DOHH2 (cell line): ENCODE data around the gene CABYR.

Experiments
- H3F3A ChIP-seq: fragments of 200-600 bp; sonication (generic), shearing (Covaris generic); 2 replicates; pipeline ENCODE4 v1.6.0; 2016; ENCODE audit warnings: antibody characterized with exemption, mild to moderate bottlenecking; ENCODE audit not compliant: control insufficient read depth, insufficient read depth
- H3K27ac ChIP-seq: fragments of 200-600 bp; sonication (generic); 2 replicates; pipeline ENCODE4 v1.5.1; 2014; ENCODE audit warnings: low read depth, mild to moderate bottlenecking, low read length, moderate library complexity
- H3K27me3 ChIP-seq: fragments of 200-600 bp; sonication (generic); 2 replicates; pipeline ENCODE4 v1.6.1; 2014; ENCODE audit warnings: mild to moderate bottlenecking, low read length, mixed read lengths; ENCODE audit not compliant: control insufficient read depth
- H3K36me3 ChIP-seq: fragments of 200-600 bp; sonication (generic); 2 replicates; pipeline ENCODE4 v1.6.1; 2014; ENCODE audit warnings: mild to moderate bottlenecking, low read length, moderate library complexity, mixed read lengths; ENCODE audit not compliant: control insufficient read depth
- H3K4me1 ChIP-seq: fragments of 200-600 bp; sonication (generic); 2 replicates; pipeline ENCODE4 v1.6.1; 2014; ENCODE audit warnings: mild to moderate bottlenecking, low read length, mixed read lengths; ENCODE audit not compliant: control insufficient read depth
- H3K4me2 ChIP-seq: fragments of 200-600 bp; sonication (generic); 2 replicates; pipeline ENCODE4 v1.6.0; 2014; ENCODE audit warnings: mild to moderate bottlenecking, low read length, moderate library complexity
- H3K4me3 ChIP-seq: fragments of 200-600 bp; sonication (generic); 2 replicates; pipeline ENCODE4 v1.5.1; 2014; ENCODE audit warnings: mild to moderate bottlenecking, low read length, mixed read lengths
- H3K79me2 ChIP-seq: fragments of 200-600 bp; sonication (generic); 2 replicates; pipeline ENCODE4 v1.6.1; 2014; ENCODE audit warnings: mild to moderate bottlenecking, low read length, mixed read lengths; ENCODE audit not compliant: control insufficient read depth
- H3K9me2 ChIP-seq: fragments of 200-600 bp; sonication (generic); replicated peaks from 2 replicates; pipeline ENCODE4 v1.6.1; 2014; ENCODE audit warnings: mild to moderate bottlenecking, low read length, mixed read lengths; ENCODE audit not compliant: control insufficient read depth
- H3K9me3 ChIP-seq: fragments of 200-600 bp; sonication (generic); 2 replicates; pipeline ENCODE4 v1.6.1; 2014; ENCODE audit warnings: antibody characterized with exemption, low read length, mixed read lengths; ENCODE audit not compliant: control insufficient read depth, insufficient read depth
- H4K20me1 ChIP-seq: fragments of 200-600 bp; sonication (generic); 2 replicates; pipeline ENCODE4 v1.6.0; 2014; ENCODE audit warnings: low read depth, mild to moderate bottlenecking, antibody characterized with exemption, low read length, moderate library complexity; ENCODE audit not compliant: control insufficient read depth, insufficient read depth
- CTCF ChIP-seq: fragments of 200-600 bp; sonication (generic); IDR thresholded peaks from one replicate; pipeline ENCODE4 v1.5.1; 2014; ENCODE audit warnings: antibody characterized with exemption, mild to moderate bottlenecking, low read depth, low read length; ENCODE audit not compliant: poor library complexity, severe bottlenecking
- EZH2phosphoT487 ChIP-seq: fragments of 200-600 bp; sonication (generic); IDR thresholded peaks from 2 replicates; pipeline ENCODE4 v1.6.1; 2017; ENCODE audit warnings: borderline replicate concordance, mild to moderate bottlenecking, antibody characterized with exemption, low read length, moderate library complexity, mixed read lengths

Gene CABYR

GRCh38 chr18:24120676-24121075 is 18.2 kb upstream of the CABYR start:
- H3F3A ChIP-seq, result no peaks in the 10 kb centered on the region
- no peak for TF ChIP-seq EZH2phosphoT487
- TF ChIP-seq CTCF, result no peak
- H3K9me3 ChIP-seq, result no peaks in the 10 kb centered on the region
- no peaks in the 10 kb centered on the region for H4K20me1 ChIP-seq
- no peaks in the 10 kb centered on the region for H3K9me2 ChIP-seq
- no peaks in the 10 kb centered on the region for H3K27me3 ChIP-seq
- peaks cover 47% of the 10 kb centered on the region for H3K36me3 ChIP-seq
- H3K4me2 ChIP-seq, result no peak overlapping the region
- H3K79me2 ChIP-seq, result no peaks in the 10 kb centered on the region
- no peak overlapping the region for H3K4me3 ChIP-seq
- 0 out of 2 replicates have a peak, but pooled peaks cover 1% of the 10 kb centered on the region for H3K4me1 ChIP-seq
- no peak overlapping the region for H3K27ac ChIP-seq

- H3F3A ChIP-seq, result no peaks in the 10 kb centered on the region
- no peaks in the 10 kb centered on the region for H3K9me3 ChIP-seq
- H3K9me2 ChIP-seq, result no peaks in the 10 kb centered on the region
- no peaks in the 10 kb centered on the region for H4K20me1 ChIP-seq
- H3K27ac ChIP-seq, result no peak overlapping the region
- H3K4me1 ChIP-seq, result no peaks in the 10 kb centered on the region
- no peaks in the 10 kb centered on the region for H3K27me3 ChIP-seq
- H3K36me3 ChIP-seq, result peaks cover 47% of the 10 kb centered on the region
- H3K4me3 ChIP-seq, result no peak overlapping the region
- no peaks in the 10 kb centered on the region for H3K79me2 ChIP-seq
- TF ChIP-seq EZH2phosphoT487, result no peak
- no peak for TF ChIP-seq CTCF
- H3K4me2 ChIP-seq, result no peak overlapping the region
These were observed 17.2 kb upstream of the CABYR start for GRCh38 chr18:24121625-24122024.

- H3K27me3 ChIP-seq, result no peaks in the 10 kb centered on the region
- no peaks in the 10 kb centered on the region for H4K20me1 ChIP-seq
- H3K9me3 ChIP-seq, result no peaks in the 10 kb centered on the region
- H3F3A ChIP-seq, result no peaks in the 10 kb centered on the region
- H3K36me3 ChIP-seq, result peaks cover 49% of the 10 kb centered on the region
- H3K4me3 ChIP-seq, result no peak overlapping the region
- H3K4me1 ChIP-seq, result no peaks in the 10 kb centered on the region
- H3K9me2 ChIP-seq, result no peaks in the 10 kb centered on the region
- TF ChIP-seq EZH2phosphoT487 (no peak), CTCF (no peak)
- H3K79me2 ChIP-seq, result no peaks in the 10 kb centered on the region
- no peak overlapping the region for H3K27ac ChIP-seq
- no peak overlapping the region for H3K4me2 ChIP-seq
These were observed 12.5 kb upstream of the CABYR start for GRCh38 chr18:24126155-24126961.
